PC-9 (cell line): ENCODE data around the gene MYO1G.

Source experiments
- CTCF ChIP-seq: fragments of 200-600 bp; sonication (generic); conservative IDR thresholded peaks from 2 replicates; pipeline ENCODE4 v1.6.1; 2017; ENCODE audit warnings: mixed run types, antibody characterized with exemption, mild to moderate bottlenecking, moderate library complexity
- EZH2 ChIP-seq: fragments of 200-600 bp; sonication (generic); IDR thresholded peaks from 2 replicates; pipeline ENCODE4 v1.8.0; 2017; ENCODE audit warnings: antibody characterized with exemption, low read depth

- no peak for TF ChIP-seq CTCF
- no peak for TF ChIP-seq EZH2
Observed at GRCh38 chr7:44975331-44976039, 3.3 kb downstream of the MYO1G start.
